T-helper 2 cell treated with Interferon-gamma antibody and Interleukin-4, amounts not matched to agents 100 ng/mL and 5 ng/mL, for 36 hours (primary cell): ENCODE results near the gene ABLIM1. TPM values are rescaled to one million over a fixed set of nuclear protein-coding genes. Genes with fewer than 3 reads are reported as not detected.

Experiments
- intact Hi-C: fragments of 100-400 bp; cut with micrococcal nuclease; formaldehyde crosslinking; loops from one replicate; pipeline ENCODE4 v1.15.1; 2023
- total RNA-seq: library from RNA; stranded (reverse); gene quantifications from 2 replicates; pipeline ENCODE4 v1.2.3, GENCODE V29; 2022

The ABLIM1 gene
- total RNA-seq, 1 donor from 2014 or later = 127 TPM

GRCh38 chr10:114499630-114500190 lies 158.4 kb downstream of the ABLIM1 start:
- intact Hi-C loops = loop anchor here (1.0 to 2.0 kb wide), 5 partner anchors 7 to 42 kb away; no protein-coding TSS in a partner anchor

GRCh38 chr10:114499116-114499515 lies 159.0 kb downstream of the ABLIM1 start:
- intact Hi-C loops = loop anchor here (1.0 kb wide), 3 partner anchors 15 to 42 kb away; no protein-coding TSS in a partner anchor

DNA sequence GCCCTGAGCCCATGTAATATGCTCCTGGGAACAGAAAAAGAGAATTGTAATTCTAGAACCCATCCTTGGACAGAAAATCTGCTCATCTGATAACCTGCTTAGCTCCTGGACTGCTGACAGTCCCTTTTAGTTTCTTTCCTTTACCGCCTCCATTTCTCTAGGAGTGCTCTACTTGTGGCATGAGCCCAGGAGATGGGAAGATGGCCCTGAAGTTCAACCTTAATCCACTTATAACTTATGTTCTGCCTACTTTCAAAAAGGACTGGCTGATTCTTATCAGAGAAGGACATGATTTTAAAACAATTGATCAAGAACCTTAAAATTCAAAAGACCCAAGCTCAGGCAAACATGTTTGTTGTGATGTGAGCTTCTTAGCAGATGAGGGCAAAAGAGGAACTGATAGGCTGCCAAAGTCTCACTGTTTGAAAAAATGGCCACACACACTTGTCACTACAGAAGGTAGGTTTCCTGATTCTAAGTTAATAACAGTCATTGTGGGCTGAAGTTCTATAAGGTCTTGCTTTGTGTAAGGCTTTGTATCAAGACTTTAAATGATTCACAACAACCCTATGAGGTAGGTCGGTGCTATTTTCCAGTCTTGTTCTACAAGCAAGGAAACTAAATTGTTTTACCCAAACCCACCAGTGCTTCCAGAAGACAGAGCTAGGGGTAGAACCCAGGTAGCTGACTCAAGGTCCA lies 159.5 kb downstream of the ABLIM1 start:
- intact Hi-C loops = loop anchor here (1.0 kb wide), 3 partner anchors 16 to 43 kb away; no protein-coding TSS in a partner anchor

DNA sequence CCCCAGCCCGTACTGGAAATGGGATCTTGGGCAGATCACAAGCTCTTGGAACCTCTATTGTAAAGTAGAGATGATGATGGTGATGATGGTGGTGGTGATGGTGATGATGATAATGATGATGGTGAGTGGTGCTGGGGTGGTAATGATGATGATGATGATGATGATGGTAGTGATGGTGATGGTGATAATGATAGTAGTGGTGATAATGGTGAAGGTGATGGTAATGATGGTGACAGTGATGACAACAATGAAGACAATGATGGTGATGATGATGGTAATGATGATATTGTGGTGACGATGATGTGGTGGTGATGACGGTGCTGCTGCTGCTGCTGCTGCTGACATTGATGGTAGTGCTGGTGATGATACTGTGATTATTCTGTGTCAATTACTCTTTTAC lies 162.8 kb downstream of the ABLIM1 start:
- intact Hi-C loops = no loop called here

DNA sequence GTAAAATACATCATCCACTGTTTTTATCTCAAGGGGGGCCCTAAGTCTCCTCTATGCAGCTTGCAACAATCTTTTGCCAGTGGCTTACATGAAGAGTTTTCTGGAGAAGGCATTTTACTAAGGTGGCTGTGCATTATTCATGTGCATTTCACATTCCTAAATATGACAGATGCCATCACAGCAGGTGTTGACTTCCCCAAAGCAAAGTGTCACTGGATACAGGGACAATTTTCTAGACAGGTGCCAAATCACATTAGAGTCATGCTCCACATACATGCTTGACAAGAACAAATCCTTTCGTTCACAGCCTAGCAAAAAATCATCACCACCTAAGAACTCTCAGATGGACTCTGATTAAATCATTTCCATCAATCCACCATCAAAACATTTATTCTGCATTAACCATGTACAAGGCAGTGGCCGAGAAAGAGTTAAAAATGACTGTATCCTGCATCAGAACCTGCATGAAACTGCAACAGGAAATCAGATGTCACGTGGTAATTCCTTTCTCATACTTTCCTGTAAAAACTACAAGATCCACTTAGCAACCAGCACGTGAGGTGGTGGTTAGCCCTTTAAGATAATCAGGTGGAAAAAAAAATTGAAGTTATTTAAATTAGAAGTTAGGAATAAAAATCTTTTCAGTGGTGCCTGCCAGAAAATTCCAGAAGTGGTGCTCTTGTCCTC lies 165.6 kb downstream of the ABLIM1 start:
- intact Hi-C loops = loop anchor here (1.0 kb wide), 3 partner anchors 8 to 52 kb away; no protein-coding TSS in a partner anchor

DNA sequence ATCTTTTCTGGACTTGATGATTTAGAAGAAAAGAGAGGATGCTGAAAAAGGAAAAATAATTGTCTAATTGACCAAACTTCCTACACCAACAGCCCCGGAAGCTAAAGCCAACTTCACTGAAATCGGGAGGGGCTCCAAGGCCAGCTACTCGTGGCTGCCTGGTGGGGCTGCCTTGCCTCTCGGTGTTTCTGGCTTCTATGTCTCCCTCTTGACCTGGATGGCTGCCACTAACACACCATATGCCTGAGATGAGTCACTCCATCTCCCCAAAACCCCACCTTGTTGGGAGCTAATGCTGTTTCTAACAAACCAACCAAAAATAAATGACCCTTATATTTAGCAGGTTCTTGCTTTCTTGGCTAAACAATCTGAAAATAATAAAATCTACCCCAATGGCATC lies 166.1 kb downstream of the ABLIM1 start:
- intact Hi-C loops = loop anchor here (1.0 kb wide), 3 partner anchors 8 to 52 kb away; no protein-coding TSS in a partner anchor

DNA sequence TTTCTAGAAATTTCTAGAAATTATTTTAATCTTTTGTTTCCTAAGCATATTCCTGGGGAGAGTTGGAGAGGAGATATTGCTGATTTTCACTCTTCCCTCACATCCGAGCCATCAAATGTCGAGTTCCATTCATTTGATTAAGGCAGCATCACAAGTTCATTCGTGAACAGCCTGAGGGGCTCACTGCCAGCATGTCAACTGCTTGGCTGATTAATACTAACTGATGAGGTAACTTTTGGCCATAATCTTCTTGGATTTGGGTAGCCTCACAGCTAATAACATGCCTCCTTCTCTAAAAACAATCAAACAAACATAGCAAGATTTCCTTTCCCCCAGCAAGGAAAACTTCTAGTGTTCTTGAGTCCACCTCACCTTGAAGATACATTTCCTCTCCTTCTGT lies 166.7 kb downstream of the ABLIM1 start:
- intact Hi-C loops = no loop called here

- intact Hi-C loops = no loop called here
Observed at GRCh38 chr10:114489521-114490310, 168.4 kb downstream of the ABLIM1 start.

- intact Hi-C loops = no loop called here
Observed at GRCh38 chr10:114487815-114488536, 170.1 kb downstream of the ABLIM1 start.

GRCh38 chr10:114486938-114487814 lies 170.9 kb downstream of the ABLIM1 start:
- intact Hi-C loops = no loop called here

- intact Hi-C loops = no loop called here
Observed at GRCh38 chr10:114485696-114486400, 172.2 kb downstream of the ABLIM1 start.

- intact Hi-C loops = no loop called here
Observed at GRCh38 chr10:114483575-114483974, 174.5 kb downstream of the ABLIM1 start.

DNA sequence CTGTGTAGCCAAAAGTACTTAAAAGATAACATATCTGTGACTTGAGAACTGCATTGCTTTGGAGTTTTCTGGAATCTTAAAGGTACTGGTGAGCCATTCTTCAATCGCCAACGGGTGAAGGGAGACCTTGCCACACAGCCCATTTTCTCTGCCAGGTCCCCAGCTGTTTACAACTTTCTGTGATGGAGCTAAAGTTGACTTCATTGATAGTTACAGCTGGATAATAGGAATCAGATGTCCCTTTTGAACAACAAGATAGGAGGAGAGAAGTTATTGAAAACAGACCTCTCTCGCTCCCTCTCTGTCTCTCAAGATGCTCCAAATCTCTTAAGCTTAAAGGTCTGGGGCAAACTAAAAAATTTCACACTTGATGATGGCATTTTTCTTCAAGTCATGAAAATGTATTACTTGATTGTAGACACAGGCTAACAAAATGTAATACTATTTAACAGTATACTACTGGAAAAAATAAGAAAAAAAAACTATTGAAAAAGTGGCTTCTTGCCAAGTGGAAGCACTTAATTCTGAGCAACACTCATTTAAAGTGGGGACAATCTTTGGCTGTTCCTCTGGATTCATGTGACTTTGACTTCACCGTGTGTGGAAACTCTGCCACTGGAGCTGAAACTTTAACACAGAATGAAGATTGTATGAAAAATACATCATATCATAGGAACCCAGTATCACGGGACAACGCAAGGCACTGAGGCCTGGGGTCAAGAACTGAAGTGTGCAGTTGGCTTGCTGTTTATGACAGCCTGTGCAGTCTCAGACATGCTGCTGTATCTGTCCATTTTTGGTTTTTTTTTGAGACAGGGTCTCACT lies 175.4 kb downstream of the ABLIM1 start:
- intact Hi-C loops = no loop called here

DNA sequence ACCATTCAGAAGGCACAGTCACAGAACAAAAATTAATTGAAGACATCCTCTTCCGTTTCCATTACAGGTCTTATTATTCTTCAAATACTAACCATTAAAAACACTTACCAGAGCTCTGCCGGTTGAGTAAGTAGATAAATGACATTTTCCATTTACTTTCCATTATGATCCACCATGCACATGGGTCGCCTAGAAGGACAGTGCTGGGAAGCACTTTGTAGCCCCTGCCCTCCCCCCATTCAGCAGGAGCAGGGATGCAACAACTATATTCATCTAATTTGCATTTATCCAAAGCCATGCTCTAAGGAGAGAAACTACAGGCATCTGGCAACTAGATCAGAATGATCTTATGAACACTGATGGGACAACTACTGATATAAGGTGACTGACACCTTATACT lies 177.0 kb downstream of the ABLIM1 start:
- intact Hi-C loops = no loop called here

- intact Hi-C loops = loop anchor here (10.0 kb wide), 1 partner anchor 135 kb away; no protein-coding TSS in a partner anchor
Observed at GRCh38 chr10:114479836-114480235, 178.2 kb downstream of the ABLIM1 start.

DNA sequence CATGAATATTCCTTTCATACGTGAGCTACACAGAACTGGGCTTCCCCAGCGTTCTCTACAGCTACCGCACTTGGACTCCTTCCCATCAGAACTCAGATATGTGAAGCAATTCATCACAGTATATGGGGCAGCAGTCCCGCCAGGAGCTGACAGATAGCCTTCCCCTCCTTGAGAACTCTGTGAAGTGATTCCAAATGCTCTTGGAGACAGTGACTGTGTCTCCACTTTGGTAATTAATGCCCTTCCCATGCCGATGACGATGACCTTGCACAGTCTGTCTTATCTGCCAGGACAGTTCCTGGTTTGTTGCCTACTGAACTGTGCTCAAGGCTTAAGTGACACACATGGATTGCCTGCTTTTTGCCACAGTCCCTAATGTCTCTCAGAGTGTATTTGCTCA lies 178.8 kb downstream of the ABLIM1 start:
- intact Hi-C loops = loop anchor here (10.0 kb wide), 1 partner anchor 135 kb away; no protein-coding TSS in a partner anchor

DNA sequence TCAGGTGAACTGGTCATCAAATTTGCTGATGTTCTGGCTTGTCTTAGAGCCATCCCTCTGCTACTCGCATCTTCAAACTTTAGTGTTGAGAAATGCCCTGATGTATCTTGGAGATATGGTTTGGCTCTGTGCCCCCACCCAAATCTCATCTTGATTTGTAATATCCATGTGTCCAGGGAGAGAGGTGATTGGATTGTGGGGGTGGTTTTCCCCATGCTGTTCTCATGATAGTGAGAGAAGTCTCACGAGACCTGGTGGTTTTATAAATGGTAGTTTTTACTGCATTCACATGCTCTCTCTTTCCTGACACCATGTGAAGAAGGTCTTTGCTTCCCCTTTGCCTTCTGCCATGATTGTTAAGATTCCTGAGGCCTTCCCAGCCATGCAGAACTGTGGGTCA lies 179.8 kb downstream of the ABLIM1 start:
- intact Hi-C loops = loop anchor here (10.0 kb wide), 1 partner anchor 137 kb away; no protein-coding TSS in a partner anchor

- intact Hi-C loops = loop anchor here (10.0 kb wide), 1 partner anchor 138 kb away; no protein-coding TSS in a partner anchor
Observed at GRCh38 chr10:114477285-114477684, 180.8 kb downstream of the ABLIM1 start.
